Liver (tissue), 9 donors: ENCODE measurements around the gene GPD1. TPM values are rescaled to one million over a fixed set of nuclear protein-coding genes. Genes with fewer than 3 reads are reported as not detected.

Experiments
- DNase-seq: peaks from one replicate; pipeline ENCODE4 v3.0.0-alpha.2; 2017; ENCODE audit warnings: low spot score
- H3K27ac ChIP-seq, 2 donors: one replicate each; pipeline ENCODE4 v1.7.0; 2013; ENCODE audit warnings: inconsistent platforms in 2 of 2, low read length in 2 of 2, control low read depth in 1 of 2, low read depth in 1 of 2, mild to moderate bottlenecking in 1 of 2
- H3K27me3 ChIP-seq, 4 donors: one replicate each; pipeline versions ENCODE4 v1.6.1 to v1.7.0; 2013; ENCODE audit warnings: low read length in 3 of 4, inconsistent platforms in 1 of 4, mild to moderate bottlenecking in 1 of 4, moderate library complexity in 1 of 4; ENCODE audit not compliant: control insufficient read depth in 4 of 4, insufficient read depth in 4 of 4
- H3K36me3 ChIP-seq, 4 donors: one replicate each; pipeline versions ENCODE4 v1.6.1 to v1.7.0; 2013; ENCODE audit warnings: low read length in 3 of 4, mild to moderate bottlenecking in 3 of 4, low read depth in 1 of 4, moderate library complexity in 1 of 4; ENCODE audit not compliant: control insufficient read depth in 4 of 4, insufficient read depth in 3 of 4
- H3K4me1 ChIP-seq, 4 donors: one replicate each; pipeline versions ENCODE4 v1.6.1 to v1.7.0; 2013; ENCODE audit warnings: low read length in 3 of 4, mild to moderate bottlenecking in 3 of 4, moderate library complexity in 1 of 4; ENCODE audit not compliant: control insufficient read depth in 4 of 4, insufficient read depth in 4 of 4
- H3K4me3 ChIP-seq, 3 donors: one replicate each; pipeline versions ENCODE4 v1.6.1 to v1.7.0; 2013; ENCODE audit warnings: low read length in 3 of 3, control low read depth in 1 of 3, low read depth in 1 of 3, mild to moderate bottlenecking in 1 of 3
- H3K9ac ChIP-seq, 2 donors: one replicate each; pipeline ENCODE4 v1.7.0; 2013; ENCODE audit warnings: low read length in 2 of 2, mild to moderate bottlenecking in 2 of 2, moderate library complexity in 2 of 2, control low read depth in 1 of 2, low read depth in 1 of 2
- H3K9me3 ChIP-seq, 4 donors: one replicate each; pipeline versions ENCODE4 v1.6.1 to v1.7.0; 2013; ENCODE audit warnings: low read length in 3 of 4; ENCODE audit not compliant: control insufficient read depth in 4 of 4
- EGR1 ChIP-seq, 2 donors: IDR thresholded peaks; 2 replicates each; pipeline ENCODE4 v1.6.1; 2016 to 2018; ENCODE audit warnings: antibody characterized with exemption in 2 of 2, low read depth in 2 of 2
- FOXA1 ChIP-seq: IDR thresholded peaks from 2 replicates; pipeline ENCODE4 v1.6.1; 2016; ENCODE audit warnings: antibody characterized with exemption
- GABPA ChIP-seq, 2 donors: IDR thresholded peaks in 1 of 2; conservative IDR thresholded peaks in 1 of 2; 2 replicates each; pipeline ENCODE4 v1.6.1; 2016; ENCODE audit warnings: antibody characterized with exemption in 2 of 2, mild to moderate bottlenecking in 1 of 2, moderate library complexity in 1 of 2
- RAD21 ChIP-seq, 2 donors: IDR thresholded peaks; 2 replicates each; pipeline ENCODE4 v1.6.1; 2016; ENCODE audit warnings: antibody characterized with exemption in 2 of 2, mild to moderate bottlenecking in 2 of 2
- REST ChIP-seq: IDR thresholded peaks from 2 replicates; pipeline ENCODE4 v1.6.1; 2016; ENCODE audit warnings: antibody characterized with exemption, mild to moderate bottlenecking
- RXRA ChIP-seq, 2 donors: IDR thresholded peaks; 2 replicates each; pipeline ENCODE4 v1.6.1; 2017 to 2018; ENCODE audit warnings: antibody characterized with exemption in 2 of 2, mild to moderate bottlenecking in 1 of 2
- SP1 ChIP-seq: IDR thresholded peaks from 2 replicates; pipeline ENCODE4 v1.6.1; 2018; ENCODE audit warnings: antibody characterized with exemption, mild to moderate bottlenecking
- YY1 ChIP-seq: IDR thresholded peaks from 2 replicates; pipeline ENCODE4 v1.6.1; 2016; ENCODE audit warnings: antibody characterized with exemption, mild to moderate bottlenecking
- WGBS: extraction: QIAGEN DNeasy Blood & Tissue Kit; methylation state at CpG from one replicate; pipeline ENCODE4 v1.1.7; 2013; 5-methylcytosine and 5-hydroxymethylcytosine counted together
- polyA plus RNA-seq, 2 donors: library from polyadenylated mRNA; stranded (reverse) in 1 of 2; unstranded in 1 of 2; fragments of 200-250 nt in 1 of 2; fragments of >200 nt in 1 of 2; fragmentation: Nextera tagmentation in 1 of 2; extraction: Ambion mirVana in 1 of 2; gene quantifications; one replicate each; pipeline versions ENCODE4 v1.2.1 to v1.2.3, GENCODE V29; 2013 to 2015
- total RNA-seq, 2 donors: library from RNA; depleted of rRNA; stranded (reverse); fragments of >200 nt; gene quantifications; one replicate each; pipeline ENCODE4 v1.2.3, GENCODE V29; 2014
- donor health status: healthy.
- donor health status: healthy.
- donor health status: healthy.
- donor health status: healthy.
- donor health status: healthy.

Gene GPD1
- total and polyA plus RNA-seq, 4 donors: 12.0 to 323 (median 85.6) TPM

- no peak overlapping the region for H3K4me3 ChIP-seq
- H3K9me3 ChIP-seq: no peaks in the 10 kb centered on the region
- no peaks in the 10 kb centered on the region for H3K27me3 ChIP-seq
- no peak for DNase-seq
- H3K9ac ChIP-seq: no peak overlapping the region
- H3K36me3 ChIP-seq: no peaks in the 10 kb centered on the region
- no peaks in the 10 kb centered on the region for H3K4me1 ChIP-seq
- WGBS: 95% methylated on average over 2 of the region's 2 CpGs
- TF ChIP-seq SP1 (no peak), YY1 (no peak), RAD21 (IDR thresholded peaks at IDR 0.05) (no peak), RXRA (IDR thresholded peaks at IDR 0.05) (no peak), GABPA (IDR thresholded peaks at IDR 0.05 in 1 of 2, conservative IDR thresholded peaks at IDR 0.05 in 1 of 2) (no peak)
- H3K27ac ChIP-seq: no peak overlapping the region
These were observed 53.5 kb downstream of the GPD1 start for GRCh38 chr12:50157259-50157658.

- no peaks in the 10 kb centered on the region for H3K36me3 ChIP-seq
- H3K27ac ChIP-seq: no peak overlapping the region
These were observed 56.8 kb downstream of the GPD1 start for GRCh38 chr12:50160643-50161042.

More at GRCh38 chr12:50160643-50161042, 56.8 kb downstream of the GPD1 start:
- Histone ChIP-seq H3K4me1 (peaks cover 0 to 1% (median 0%) of the 10 kb centered on the region in 4 donors), H3K9ac (no peak overlapping the region), H3K27me3 (no peaks in the 10 kb centered on the region), H3K4me3 (no peak overlapping the region), H3K9me3 (no peaks in the 10 kb centered on the region)
- no peak for TF ChIP-seq RAD21 (IDR thresholded peaks at IDR 0.05)
- no peak for TF ChIP-seq REST
- TF ChIP-seq FOXA1: no peak
- TF ChIP-seq SP1: no peak
- TF ChIP-seq GABPA (IDR thresholded peaks at IDR 0.05 in 1 of 2, conservative IDR thresholded peaks at IDR 0.05 in 1 of 2): no peak
- TF ChIP-seq EGR1 (IDR thresholded peaks at IDR 0.05; ENCODE audit: low read depth in 2 of 2): no peak
- no peak for TF ChIP-seq YY1
- no peak for DNase-seq

Other genes starting within 250 kb of the GPD1 start
- under 1 TPM in 1 of 2 donors, not detected in 1; 0.23 TPM for gene FAIM2, start 200.1 kb upstream of the GPD1 start, total RNA-seq
- under 1 TPM in 1 of 2 donors, not detected in 1; 0.06 TPM for gene FAIM2, start 200.1 kb upstream of the GPD1 start, polyA plus RNA-seq
- not detected for gene AQP2, start 153.3 kb upstream of the GPD1 start, total RNA-seq
- gene AQP2, start 153.3 kb upstream of the GPD1 start, polyA plus RNA-seq: not detected
- not detected for gene AQP5, start 142.1 kb upstream of the GPD1 start, total RNA-seq
- not detected for gene AQP5, start 142.1 kb upstream of the GPD1 start, polyA plus RNA-seq
- gene AQP6, start 131.1 kb upstream of the GPD1 start, total RNA-seq: not detected
- gene AQP6, start 131.1 kb upstream of the GPD1 start, polyA plus RNA-seq: under 1 TPM; 0.05 to 0.11 TPM
- gene RACGAP1, start 78.5 kb upstream of the GPD1 start, total RNA-seq: 10 to 100 TPM in 1 of 2 donors, 1 to 10 TPM in 1; 2.4 to 38.3 TPM
- gene RACGAP1, start 78.5 kb upstream of the GPD1 start, polyA plus RNA-seq: 1 to 10 TPM; 1.0 to 3.4 TPM
- under 1 TPM; 0.05 to 0.08 TPM for gene ASIC1, start 46.4 kb upstream of the GPD1 start, total RNA-seq
- gene ASIC1, start 46.4 kb upstream of the GPD1 start, polyA plus RNA-seq: under 1 TPM in 1 of 2 donors, not detected in 1; 0.06 TPM
- gene SMARCD1, start 18.7 kb upstream of the GPD1 start, total RNA-seq: 10 to 100 TPM; 19.1 to 24.4 TPM
- 10 to 100 TPM in 1 of 2 donors, 1 to 10 TPM in 1; 4.6 to 11.6 TPM for gene SMARCD1, start 18.7 kb upstream of the GPD1 start, polyA plus RNA-seq
- gene COX14, start 8.2 kb downstream of the GPD1 start, total RNA-seq: 10 to 100 TPM; 26.7 to 29.6 TPM
- 100 to 1,000 TPM in 1 of 2 donors, 10 to 100 TPM in 1; 77.4 to 172 TPM for gene COX14, start 8.2 kb downstream of the GPD1 start, polyA plus RNA-seq
- gene CERS5, start 63.4 kb downstream of the GPD1 start, total RNA-seq: 10 to 100 TPM in 1 of 2 donors, 1 to 10 TPM in 1; 6.9 to 16.2 TPM
- 1 to 10 TPM; 7.3 to 9.1 TPM for gene CERS5, start 63.4 kb downstream of the GPD1 start, polyA plus RNA-seq
- 10 to 100 TPM; 13.0 to 17.5 TPM for gene LIMA1, start 179.5 kb downstream of the GPD1 start, total RNA-seq
- gene LIMA1, start 179.5 kb downstream of the GPD1 start, polyA plus RNA-seq: 10 to 100 TPM in 1 of 2 donors, 1 to 10 TPM in 1; 8.1 to 14.0 TPM